Astrocyte of the cerebellum (primary cell): Measurements from ENCODE around the gene PDHB.

Experiments
- DNase-seq: peaks from one replicate; pipeline ENCODE4 v3.0.0-alpha.2; 2011; ENCODE audit warnings: low read depth
- H3K4me3 ChIP-seq: 2 replicates; pipeline ENCODE4 v1.5.1; 2011; ENCODE audit warnings: mild to moderate bottlenecking, low read depth, low read length, moderate library complexity
- CTCF ChIP-seq: IDR thresholded peaks from 2 replicates; pipeline ENCODE4 v1.5.1; 2012; ENCODE audit warnings: low read length, low read depth, moderate library complexity, mild to moderate bottlenecking; ENCODE audit errors: missing control alignments
- in situ Hi-C: cut with HindIII; loops from 2 replicates; pipeline ENCODE4 v1.10.0; 2017; ENCODE audit warnings: low sequenced_read_pairs

The PDHB gene

GRCh38 chr3:58434990-58435389, 1.4 kb upstream of the PDHB start:
- peak; percentile 19 for DNase-seq
- in situ Hi-C loops, result no loop called here
- no peak overlapping the region for H3K4me3 ChIP-seq
- no peak for TF ChIP-seq CTCF

- in situ Hi-C loops, result no loop called here
- no peak overlapping the region for H3K4me3 ChIP-seq
- no peak for DNase-seq
- TF ChIP-seq CTCF, result no peak
These were observed 879 bp upstream of the PDHB start for GRCh38 chr3:58434511-58434910.

- no peak for TF ChIP-seq CTCF
- in situ Hi-C loops, result no loop called here
- no peak for DNase-seq
- H3K4me3 ChIP-seq, result peak overlapping the region; percentile 88
These were observed 504 bp upstream of the PDHB start for GRCh38 chr3:58434168-58434504.

- no peak for DNase-seq
- TF ChIP-seq CTCF, result no peak
- in situ Hi-C loops, result no loop called here
- H3K4me3 ChIP-seq, result peak overlapping the region; percentile 88
These were observed 727 bp downstream of the PDHB start for GRCh38 chr3:58432905-58433304.

- no peak for TF ChIP-seq CTCF
- in situ Hi-C loops, result no loop called here
- no peak overlapping the region for H3K4me3 ChIP-seq
- peak; percentile 29 for DNase-seq
These were observed 4.0 kb downstream of the PDHB start for GRCh38 chr3:58429657-58430056.

- no peak for DNase-seq
- H3K4me3 ChIP-seq, result no peak overlapping the region
- in situ Hi-C loops, result no loop called here
- no peak for TF ChIP-seq CTCF
These were observed 5.8 kb downstream of the PDHB start for GRCh38 chr3:58427661-58428361.
